Measurements from ENCODE around the gene MRPS7. TPM values are rescaled to one million over a fixed set of nuclear protein-coding genes. Genes with fewer than 3 reads are reported as not detected.
"Not testable (repeated sequence)": the region's sequence is repeated elsewhere in the genome, so short reads cannot be mapped to it uniquely, and the experiment has no call there.

MRPS7 gene
- total RNA-seq, 1 donor from 2014 or later = 121 TPM

DNA sequence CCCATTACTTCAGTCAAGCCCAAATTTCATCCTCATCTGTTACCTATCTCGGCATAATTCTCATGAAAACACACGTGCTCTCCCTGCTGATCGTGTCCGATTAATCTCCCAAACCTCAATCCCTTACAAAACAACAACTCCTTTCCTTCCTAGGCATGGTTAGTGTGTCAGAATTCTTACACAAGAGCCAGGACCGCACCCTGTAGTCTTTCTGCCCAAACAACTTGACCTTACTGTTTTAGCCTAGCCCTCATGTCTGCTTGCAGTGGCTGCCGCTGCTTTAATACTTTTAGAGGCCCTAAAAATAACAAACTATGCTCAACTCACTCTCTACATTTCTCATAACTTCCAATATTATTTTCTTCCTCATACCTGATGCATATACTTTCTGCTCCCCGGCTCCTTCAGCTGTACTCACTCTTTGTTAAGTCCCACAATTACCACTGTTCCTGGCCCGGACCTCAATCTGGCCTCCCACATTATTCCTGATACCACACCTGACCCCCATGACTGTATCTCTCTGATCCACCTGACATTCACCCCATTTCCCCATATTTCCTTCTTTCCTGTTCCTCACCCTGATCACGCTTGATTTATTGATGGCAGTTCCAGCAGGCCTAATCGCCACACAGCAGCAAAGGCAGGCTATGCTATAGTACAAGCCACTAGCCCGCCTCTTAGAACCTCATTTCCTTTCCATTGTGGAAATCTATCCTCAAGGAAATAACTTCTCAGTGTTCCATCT, 5.6 kb upstream of the MRPS7 start:
- H3K4me3 Mint-ChIP-seq; intact Hi-C loops (cut with micrococcal nuclease); DNase-seq; H3K9me3 Mint-ChIP-seq; H3K27me3 Mint-ChIP-seq: not testable (repeated sequence)
- H3K27ac Mint-ChIP-seq = peak overlapping the region; percentile 56
- H3K36me3 Mint-ChIP-seq (ENCODE audit: low read depth) = peaks cover 19% of the 10 kb centered on the region
- H3K4me1 Mint-ChIP-seq = peaks cover 70% of the 10 kb centered on the region

DNA sequence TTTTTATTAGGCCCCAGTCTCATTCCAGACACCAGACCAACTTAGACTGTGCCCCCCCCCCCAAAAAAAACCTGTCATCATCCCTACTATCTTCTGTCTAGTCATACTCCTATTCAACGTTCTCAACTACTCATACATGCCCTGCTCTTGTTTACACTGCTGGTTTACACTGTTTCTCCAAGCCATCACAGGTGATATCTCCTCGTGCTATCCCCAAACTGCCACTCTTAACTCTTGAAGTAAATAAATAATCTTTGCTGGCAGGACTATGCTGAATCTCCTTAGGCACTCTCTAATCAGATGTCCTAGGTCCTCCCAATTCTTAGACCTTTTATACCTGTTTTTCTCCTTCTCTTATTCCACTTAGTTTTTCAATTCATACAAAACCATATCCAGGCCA, 4.5 kb upstream of the MRPS7 start:
- H3K27me3 Mint-ChIP-seq; intact Hi-C loops (cut with micrococcal nuclease); H3K4me3 Mint-ChIP-seq; H3K27ac Mint-ChIP-seq; H3K9me3 Mint-ChIP-seq; DNase-seq: not testable (repeated sequence)
- Mint-ChIP-seq H3K4me1 (peaks cover 62% of the 10 kb centered on the region), H3K36me3 (ENCODE audit: low read depth) (peaks cover 22% of the 10 kb centered on the region)

DNA sequence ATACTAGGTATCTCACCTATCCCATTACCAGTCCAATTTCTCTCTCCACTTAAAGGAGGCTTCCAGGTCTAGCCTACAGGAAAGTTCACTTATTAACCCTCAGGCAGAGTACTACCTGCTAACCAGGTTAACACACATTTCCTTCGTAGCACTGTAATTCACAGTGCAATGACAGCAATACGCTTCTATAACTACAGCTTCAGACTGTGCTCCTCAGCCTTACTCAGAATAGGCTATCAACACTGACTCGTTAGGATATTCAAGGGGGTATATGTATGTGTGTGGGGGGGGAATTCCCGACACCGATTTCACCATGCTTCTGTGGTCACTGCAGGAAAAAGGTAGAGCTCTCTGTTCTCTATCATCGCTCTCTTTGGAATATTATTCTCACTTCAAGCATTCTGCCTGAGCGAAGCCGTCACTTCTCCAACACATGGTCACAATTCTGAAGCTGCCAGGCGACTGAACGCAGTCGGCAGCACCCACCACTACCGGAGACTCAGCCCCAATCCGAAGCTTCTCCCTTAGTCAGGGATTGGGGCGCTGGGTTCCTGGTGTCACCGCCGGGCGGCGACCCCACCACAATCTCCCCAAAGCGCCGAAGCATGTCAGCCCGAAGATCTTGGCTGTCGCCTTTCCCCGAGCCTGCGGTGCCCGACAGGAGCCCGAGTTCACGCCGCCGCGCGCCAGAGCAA, 891 bp upstream of the MRPS7 start:
- H3K4me3 Mint-ChIP-seq = peak overlapping the region; percentile 94
- no peaks in the 10 kb centered on the region for H3K27me3 Mint-ChIP-seq
- peak overlapping the region; percentile 99 for H3K27ac Mint-ChIP-seq
- intact Hi-C loops (cut with micrococcal nuclease) = loop anchor here (1.0 to 10.0 kb wide), 6 partner anchors 10 to 524 kb away; partner anchors contain the start of genes NUP85, SLC25A19, SUMO2 and UNK
- H3K9me3 Mint-ChIP-seq = no peaks in the 10 kb centered on the region
- DNase-seq = no peak
- peaks cover 44% of the 10 kb centered on the region for H3K4me1 Mint-ChIP-seq
- H3K36me3 Mint-ChIP-seq (ENCODE audit: low read depth) = peaks cover 48% of the 10 kb centered on the region

DNA sequence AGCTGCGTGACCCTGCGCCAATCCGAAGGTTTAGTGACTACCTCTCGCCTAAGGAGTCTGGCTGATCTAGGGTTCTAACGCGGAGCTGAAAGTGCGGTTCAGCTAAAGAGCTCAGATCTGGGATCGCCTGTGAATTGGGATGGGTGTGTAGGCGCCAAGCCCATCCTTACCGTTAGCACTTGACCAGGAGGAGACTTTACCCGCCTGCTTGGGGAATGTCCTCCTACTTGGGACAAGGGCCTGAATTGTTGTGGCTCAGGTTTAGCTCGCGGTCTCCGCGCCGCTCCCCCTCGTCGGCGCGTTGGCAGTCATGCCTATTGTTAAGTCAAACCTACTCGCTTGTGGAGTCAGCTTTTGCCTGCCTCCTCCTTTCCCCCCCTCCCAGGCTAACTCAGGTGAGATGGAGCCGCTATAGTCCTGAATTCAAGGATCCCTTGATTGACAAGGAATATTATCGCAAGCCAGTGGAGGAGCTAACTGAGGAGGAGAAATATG, 480 bp downstream of the MRPS7 start:
- H3K36me3 Mint-ChIP-seq (ENCODE audit: low read depth) = peaks cover 57% of the 10 kb centered on the region
- peaks cover 34% of the 10 kb centered on the region for H3K4me1 Mint-ChIP-seq
- peak overlapping the region; percentile 99 for H3K27ac Mint-ChIP-seq
- no peaks in the 10 kb centered on the region for H3K9me3 Mint-ChIP-seq
- no peak for DNase-seq
- intact Hi-C loops (cut with micrococcal nuclease) = loop anchor here (10.0 kb wide), 1 partner anchor 523 kb away; the partner anchor contains the start of gene UNK
- peak overlapping the region; percentile 94 for H3K4me3 Mint-ChIP-seq
- no peaks in the 10 kb centered on the region for H3K27me3 Mint-ChIP-seq

DNA sequence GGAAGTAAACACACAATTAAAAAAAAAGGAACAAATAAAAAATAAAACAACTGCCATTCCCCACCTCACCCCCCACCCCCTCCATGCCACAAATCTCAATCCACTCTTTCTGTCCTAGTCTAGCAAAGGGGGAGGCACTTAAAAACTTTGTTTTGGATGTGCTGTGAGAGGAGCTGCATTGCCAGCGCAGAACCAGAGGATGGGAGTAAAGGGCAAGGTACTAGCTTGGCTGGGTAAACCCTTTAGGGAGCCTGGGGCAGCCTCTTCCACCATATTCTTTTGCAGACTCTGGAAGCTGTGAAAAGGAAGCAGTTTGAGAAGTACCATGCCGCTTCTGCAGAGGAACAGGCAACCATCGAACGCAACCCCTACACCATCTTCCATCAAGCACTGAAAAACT, 1.4 kb downstream of the MRPS7 start:
- Mint-ChIP-seq H3K27ac (peak overlapping the region; percentile 99), H3K27me3 (no peaks in the 10 kb centered on the region), H3K4me3 (peak overlapping the region; percentile 94), H3K36me3 (ENCODE audit: low read depth) (peaks cover 58% of the 10 kb centered on the region), H3K9me3 (no peaks in the 10 kb centered on the region), H3K4me1 (peaks cover 26% of the 10 kb centered on the region)
- intact Hi-C loops (cut with micrococcal nuclease) = loop anchor here (10.0 kb wide), 1 partner anchor 522 kb away; the partner anchor contains the start of gene UNK
- DNase-seq = no peak

DNA sequence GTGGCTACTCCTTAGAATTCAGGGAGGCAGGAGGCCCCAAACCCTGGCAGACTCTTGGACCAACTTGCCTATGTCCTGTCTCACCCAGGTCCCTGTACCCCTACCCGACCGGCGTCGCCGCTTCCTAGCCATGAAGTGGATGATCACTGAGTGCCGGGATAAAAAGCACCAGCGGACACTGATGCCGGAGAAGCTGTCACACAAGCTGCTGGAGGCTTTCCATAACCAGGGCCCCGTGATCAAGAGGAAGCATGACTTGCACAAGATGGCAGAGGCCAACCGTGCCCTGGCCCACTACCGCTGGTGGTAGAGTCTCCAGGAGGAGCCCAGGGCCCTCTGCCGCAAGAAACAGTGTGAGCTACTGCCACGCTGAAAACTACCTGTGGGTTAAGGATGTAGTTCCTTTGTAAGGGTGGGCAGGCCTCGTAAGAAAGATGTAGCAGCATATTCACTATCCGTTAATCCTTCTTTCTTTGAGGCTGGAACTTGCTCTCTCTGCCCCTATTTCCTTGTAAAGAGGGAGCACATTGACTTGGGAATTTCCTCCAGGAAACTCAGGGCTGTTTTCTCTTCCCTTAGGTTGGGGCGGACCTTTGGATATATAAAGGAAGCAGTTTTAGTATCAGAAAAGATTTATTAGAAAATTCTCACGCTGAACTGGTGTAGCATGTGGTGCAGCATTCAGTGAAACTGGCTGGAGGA, 4.1 kb downstream of the MRPS7 start:
- Mint-ChIP-seq H3K36me3 (ENCODE audit: low read depth) (peaks cover 54% of the 10 kb centered on the region), H3K27me3 (no peaks in the 10 kb centered on the region), H3K9me3 (no peaks in the 10 kb centered on the region)

DNA sequence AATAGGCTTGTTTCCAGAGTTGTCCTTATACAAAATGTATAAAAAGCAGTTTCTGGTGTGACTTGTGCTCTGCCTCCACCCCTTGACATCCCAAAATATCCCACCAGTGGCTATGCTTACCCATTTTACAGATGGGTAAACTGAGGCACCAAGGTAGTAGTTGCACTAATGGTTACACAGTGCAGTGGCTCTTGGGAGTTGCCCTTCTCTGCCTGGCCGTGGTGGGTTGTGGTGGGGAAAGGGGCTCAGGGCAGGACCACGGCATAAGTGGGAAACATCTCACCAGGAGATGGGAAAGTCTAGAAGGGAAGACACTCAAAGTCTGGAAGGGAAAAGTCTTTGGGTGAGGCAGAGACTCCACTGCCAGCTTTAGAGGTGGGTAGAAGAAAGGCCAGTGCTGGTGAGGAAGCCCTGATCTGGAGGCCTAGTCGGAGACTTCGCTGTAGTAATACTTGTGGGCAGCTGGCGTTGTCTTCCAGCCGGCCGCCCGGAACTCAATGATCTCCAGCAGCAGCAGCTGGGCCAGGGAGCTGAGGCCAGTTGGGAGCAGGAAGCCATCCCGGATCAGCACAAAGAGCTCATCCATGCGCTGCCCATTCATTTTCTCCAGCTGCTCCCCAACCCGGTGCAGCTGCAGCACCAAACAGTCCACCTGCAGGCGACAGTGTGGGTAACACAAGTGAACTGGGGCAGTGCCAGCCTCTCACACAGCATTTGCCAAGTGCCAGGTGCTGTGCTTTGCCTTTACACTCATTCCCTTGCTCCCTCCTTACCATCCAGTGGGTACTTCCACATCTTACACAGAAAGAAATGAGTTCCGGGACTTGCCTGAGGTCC, 4.9 kb downstream of the MRPS7 start:
- H3K9me3 Mint-ChIP-seq = no peaks in the 10 kb centered on the region
- H3K4me3 Mint-ChIP-seq = no peak overlapping the region
- intact Hi-C loops (cut with micrococcal nuclease) = loop anchor here (10.0 kb wide), 1 partner anchor 518 kb away; the partner anchor contains the start of gene UNK
- no peak for DNase-seq
- H3K4me1 Mint-ChIP-seq = peaks cover 16% of the 10 kb centered on the region
- no peak overlapping the region for H3K27ac Mint-ChIP-seq
- H3K27me3 Mint-ChIP-seq = no peaks in the 10 kb centered on the region
- H3K36me3 Mint-ChIP-seq (ENCODE audit: low read depth) = peaks cover 52% of the 10 kb centered on the region

More for the DNA sequence above, 4.1 kb downstream of the MRPS7 start:
- DNase-seq = no peak
- H3K4me1 Mint-ChIP-seq = peaks cover 18% of the 10 kb centered on the region
- H3K4me3 Mint-ChIP-seq = no peak overlapping the region
- H3K27ac Mint-ChIP-seq = no peak overlapping the region
- intact Hi-C loops (cut with micrococcal nuclease) = loop anchor here (10.0 kb wide), 1 partner anchor 519 kb away; the partner anchor contains the start of gene UNK

DNA sequence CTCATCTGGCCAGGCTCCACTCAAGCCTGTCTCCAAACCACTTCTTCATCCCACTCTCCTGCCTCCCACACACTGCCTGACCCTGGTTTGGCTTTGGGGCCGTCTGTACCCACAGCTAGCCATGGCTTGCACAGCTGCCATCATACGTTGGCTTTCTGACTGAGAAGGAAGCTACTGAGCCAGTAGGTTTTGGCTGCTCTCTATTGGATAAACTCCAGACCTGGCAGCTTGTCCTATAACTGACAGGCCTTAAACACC, 5.4 kb downstream of the MRPS7 start:
- H3K9me3 Mint-ChIP-seq = no peaks in the 10 kb centered on the region
- intact Hi-C loops (cut with micrococcal nuclease) = loop anchor here (10.0 kb wide), 1 partner anchor 518 kb away; the partner anchor contains the start of gene UNK

DNA sequence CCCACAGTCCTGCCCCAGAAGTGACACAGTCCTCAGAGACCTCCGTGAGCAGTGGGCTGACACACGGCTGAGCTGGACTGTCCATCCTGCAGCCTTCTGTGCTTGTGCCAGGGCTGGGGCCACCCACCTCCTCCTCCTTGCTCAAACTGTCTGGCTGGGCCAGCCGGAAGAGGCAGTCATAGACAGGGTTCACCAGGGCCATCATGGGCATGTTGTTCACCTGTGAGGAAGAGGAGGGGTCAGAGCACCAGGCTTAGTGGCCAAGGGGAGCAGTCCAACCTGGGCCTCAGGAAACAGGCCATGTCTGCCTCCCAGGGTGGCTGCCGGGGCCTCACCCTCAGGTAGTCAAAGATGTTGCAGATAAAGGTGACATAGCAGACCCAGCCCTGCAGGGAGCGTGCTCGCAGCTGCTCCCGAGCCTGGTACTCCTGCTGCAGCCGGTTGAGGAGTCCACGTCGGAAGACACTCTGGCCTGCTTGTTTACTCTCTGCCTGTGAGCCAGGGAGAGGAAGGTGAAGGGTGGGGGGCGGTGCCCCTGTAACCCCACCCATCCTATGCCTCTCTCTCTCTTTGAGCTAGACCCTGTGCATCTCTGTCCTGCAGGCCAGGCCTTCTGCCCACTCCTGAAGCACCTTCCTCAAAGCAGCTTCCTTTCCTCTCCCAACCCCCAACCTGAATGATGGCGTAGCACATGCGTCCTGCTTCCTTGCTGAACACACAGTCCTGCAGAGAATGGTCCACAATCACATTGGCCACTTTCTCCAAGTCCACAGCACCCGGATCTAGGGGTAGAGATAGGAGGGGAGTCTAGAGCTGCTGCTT, 5.9 kb downstream of the MRPS7 start:
- Mint-ChIP-seq H3K4me1 (peaks cover 21% of the 10 kb centered on the region), H3K27me3 (no peaks in the 10 kb centered on the region), H3K36me3 (ENCODE audit: low read depth) (peaks cover 51% of the 10 kb centered on the region), H3K27ac (no peak overlapping the region), H3K4me3 (no peak overlapping the region), H3K9me3 (no peaks in the 10 kb centered on the region)
- intact Hi-C loops (cut with micrococcal nuclease) = loop anchor here (10.0 kb wide), 1 partner anchor 517 kb away; the partner anchor contains the start of gene UNK
- DNase-seq = no peak

More for the DNA sequence above, 5.4 kb downstream of the MRPS7 start:
- H3K4me1 Mint-ChIP-seq = peaks cover 18% of the 10 kb centered on the region
- DNase-seq = no peak
- no peak overlapping the region for H3K4me3 Mint-ChIP-seq
- peaks cover 53% of the 10 kb centered on the region for H3K36me3 Mint-ChIP-seq (ENCODE audit: low read depth)
- no peaks in the 10 kb centered on the region for H3K27me3 Mint-ChIP-seq
- no peak overlapping the region for H3K27ac Mint-ChIP-seq

DNA sequence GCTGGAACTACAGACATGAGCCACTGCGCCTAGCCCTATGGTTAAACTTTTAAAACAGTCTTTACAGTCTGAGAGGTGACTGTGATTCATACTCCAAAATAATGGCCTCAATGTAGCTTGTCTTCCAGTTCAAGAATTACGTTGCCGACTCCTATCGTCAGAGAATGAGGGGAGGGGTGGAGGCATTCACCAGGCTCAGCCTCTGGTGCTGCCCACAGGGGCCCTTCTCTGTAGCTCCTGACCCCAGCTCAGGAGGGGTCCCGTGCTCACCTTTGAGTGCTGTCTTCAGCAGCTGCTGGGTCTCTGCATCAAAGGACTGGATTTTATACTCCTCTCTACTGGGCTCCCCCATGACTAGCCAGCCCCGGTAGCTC, 8.2 kb downstream of the MRPS7 start:
- Mint-ChIP-seq H3K9me3 (no peaks in the 10 kb centered on the region), H3K27me3 (no peaks in the 10 kb centered on the region), H3K36me3 (ENCODE audit: low read depth) (peaks cover 49% of the 10 kb centered on the region), H3K4me3 (peak overlapping the region; percentile 87), H3K4me1 (peaks cover 30% of the 10 kb centered on the region), H3K27ac (peak overlapping the region; percentile 90)
- no peak for DNase-seq
- intact Hi-C loops (cut with micrococcal nuclease) = loop anchor here (1.0 to 10.0 kb wide), 3 partner anchors 9 to 515 kb away; partner anchors contain the start of genes GGA3, GRB2, MRPS7 and UNK

DNA sequence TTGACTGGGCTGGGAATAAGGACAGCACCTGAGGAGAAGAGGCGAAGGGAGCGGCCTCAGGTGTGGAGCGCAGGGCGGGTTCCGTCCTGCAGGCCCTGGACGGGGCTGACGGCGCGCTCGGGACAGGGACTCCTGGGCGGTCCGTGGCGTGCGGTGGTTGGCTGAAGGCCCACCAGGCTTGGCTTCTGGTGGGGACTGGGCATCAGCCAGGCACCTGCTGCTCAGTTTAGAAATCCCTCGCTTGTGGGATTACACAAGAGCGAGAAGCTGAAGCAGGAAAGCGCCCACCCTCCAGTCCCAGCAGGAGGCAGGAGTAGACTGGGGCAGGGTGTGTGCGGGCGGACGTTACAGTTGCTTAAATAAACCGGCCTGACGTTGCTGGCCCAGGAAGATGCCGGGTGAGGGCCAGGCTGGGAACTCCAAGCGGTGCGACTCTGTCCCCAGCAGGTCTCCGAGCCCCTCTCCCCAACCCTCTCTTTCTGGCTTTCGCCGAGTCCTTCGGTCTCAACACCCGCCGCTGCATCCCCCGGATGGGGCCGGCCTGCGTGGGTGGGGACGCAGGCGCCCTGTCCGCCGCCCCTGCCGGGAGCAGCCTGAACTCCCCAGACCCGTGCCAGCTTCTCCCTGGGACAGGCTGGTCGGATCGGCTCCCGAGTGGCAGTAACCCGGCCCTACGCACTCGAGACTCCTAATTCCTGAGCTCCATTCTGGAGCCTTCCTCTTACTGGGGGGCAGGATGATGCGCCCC, 8.7 kb downstream of the MRPS7 start:
- Mint-ChIP-seq H3K9me3 (no peaks in the 10 kb centered on the region), H3K27ac (peak overlapping the region; percentile 90), H3K27me3 (no peaks in the 10 kb centered on the region), H3K4me3 (peak overlapping the region; percentile 87), H3K4me1 (peaks cover 32% of the 10 kb centered on the region), H3K36me3 (ENCODE audit: low read depth) (peaks cover 48% of the 10 kb centered on the region)
- peak; percentile 89 for DNase-seq
- intact Hi-C loops (cut with micrococcal nuclease) = loop anchor here (1.0 kb wide), 2 partner anchors 9 to 135 kb away; partner anchors contain the start of genes GGA3, GRB2 and MRPS7

DNA sequence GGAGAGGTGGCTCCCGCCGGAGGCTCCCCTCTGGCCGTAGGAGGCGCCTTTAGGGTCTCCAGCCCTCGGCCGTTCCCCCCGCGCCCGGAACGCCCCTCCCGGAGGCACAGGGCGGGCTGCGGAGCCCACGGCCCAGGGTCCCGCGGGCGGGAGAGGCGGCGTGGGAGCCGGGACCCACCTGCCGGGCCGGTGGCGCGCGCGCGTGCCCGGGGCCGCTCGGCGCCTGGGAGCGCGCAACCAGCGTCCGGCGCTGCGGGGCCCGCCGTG, 9.2 kb downstream of the MRPS7 start, which contains the start of gene MIF4GD:
Gene MIF4GD (minus strand): TSS at position 266 of the 267 bp plus-strand sequence. CDS start 1,036 bp downstream, outside the sequence.
- Mint-ChIP-seq H3K4me3 (peak within 1 kb of the TSS; percentile 89), H3K27me3 (no peaks in the 10 kb centered on the region), H3K4me1 (peaks cover 32% of the 10 kb centered on the region), H3K36me3 (ENCODE audit: low read depth) (peaks cover 46% of the 10 kb centered on the region), H3K9me3 (no peaks in the 10 kb centered on the region), H3K27ac (peak within 1 kb of the TSS; percentile 90)
- intact Hi-C loops (cut with micrococcal nuclease) = loop anchor here (1.0 kb wide), 4 partner anchors 10 to 141 kb away; partner anchors contain the start of genes GGA3, GRB2, MRPS7 and SLC25A19
- no peak for DNase-seq
